AG04449 (cell line): ENCODE data around the gene RBM6.

Experiments
- CTCF ChIA-PET: fragments of 350-600 bp; formaldehyde crosslinking; extraction: SDS; loops from one replicate; lab custom pipeline; 2021; ENCODE audit warnings: antibody characterized with exemption; lab: Yijun Ruan, JAX
- POLR2A ChIA-PET: fragments of 400-600, 350-600 bp; formaldehyde crosslinking; extraction: SDS; loops from one replicate; lab custom pipeline; 2020; ENCODE audit warnings: antibody characterized with exemption, inconsistent platforms; lab: Yijun Ruan, JAX
- DNase-seq: peaks from one replicate; pipeline ENCODE4 v3.0.0-alpha.2; 2010; ENCODE audit warnings: low read depth, low spot score
- H3K4me3 ChIP-seq: 2 replicates; pipeline ENCODE4 v1.5.1; 2011; ENCODE audit warnings: low read depth, mild to moderate bottlenecking, control low read depth, low read length
- TF ChIP-seq, protein P1 (sequence below): IDR thresholded peaks from one replicate; pipeline ENCODE4 v1.5.1; 2011; ENCODE audit warnings: mild to moderate bottlenecking, moderate library complexity, low read length, control low read depth, inconsistent platforms; ENCODE audit not compliant: insufficient read depth; ENCODE audit errors: missing control alignments

RBM6 gene

DNA sequence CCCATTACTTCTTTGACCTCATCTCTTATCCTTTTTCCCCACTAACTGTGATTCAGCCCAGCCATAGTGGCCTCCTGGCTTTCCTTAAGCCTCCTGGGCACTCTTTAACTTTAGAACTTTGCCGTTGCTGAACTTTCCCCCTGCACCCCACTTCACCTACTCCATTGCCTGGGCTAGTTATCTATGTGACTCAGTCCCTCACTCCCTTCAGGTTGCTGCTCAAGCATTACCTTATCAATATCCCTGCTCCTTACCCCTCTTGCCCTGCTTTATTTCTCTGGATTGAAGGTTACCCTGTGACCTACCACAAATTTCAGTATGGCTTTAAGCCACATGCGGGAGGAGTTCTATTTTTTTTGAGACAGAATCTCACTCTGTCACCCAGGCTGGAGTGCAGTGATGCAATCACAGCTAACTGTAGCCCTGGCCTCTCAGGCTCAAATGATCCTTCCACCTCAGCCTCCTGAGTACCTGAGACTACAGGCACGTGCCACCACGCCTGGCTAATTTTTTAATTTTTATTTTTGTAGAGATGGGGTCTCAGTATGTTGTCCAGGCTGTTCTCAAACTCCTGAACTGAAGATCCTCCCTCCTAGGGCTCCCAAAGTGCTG lies 13.7 kb upstream of the RBM6 start:
- POLR2A ChIA-PET: no interaction called here
- DNase-seq: no peak
- TF ChIP-seq, protein P1, sequence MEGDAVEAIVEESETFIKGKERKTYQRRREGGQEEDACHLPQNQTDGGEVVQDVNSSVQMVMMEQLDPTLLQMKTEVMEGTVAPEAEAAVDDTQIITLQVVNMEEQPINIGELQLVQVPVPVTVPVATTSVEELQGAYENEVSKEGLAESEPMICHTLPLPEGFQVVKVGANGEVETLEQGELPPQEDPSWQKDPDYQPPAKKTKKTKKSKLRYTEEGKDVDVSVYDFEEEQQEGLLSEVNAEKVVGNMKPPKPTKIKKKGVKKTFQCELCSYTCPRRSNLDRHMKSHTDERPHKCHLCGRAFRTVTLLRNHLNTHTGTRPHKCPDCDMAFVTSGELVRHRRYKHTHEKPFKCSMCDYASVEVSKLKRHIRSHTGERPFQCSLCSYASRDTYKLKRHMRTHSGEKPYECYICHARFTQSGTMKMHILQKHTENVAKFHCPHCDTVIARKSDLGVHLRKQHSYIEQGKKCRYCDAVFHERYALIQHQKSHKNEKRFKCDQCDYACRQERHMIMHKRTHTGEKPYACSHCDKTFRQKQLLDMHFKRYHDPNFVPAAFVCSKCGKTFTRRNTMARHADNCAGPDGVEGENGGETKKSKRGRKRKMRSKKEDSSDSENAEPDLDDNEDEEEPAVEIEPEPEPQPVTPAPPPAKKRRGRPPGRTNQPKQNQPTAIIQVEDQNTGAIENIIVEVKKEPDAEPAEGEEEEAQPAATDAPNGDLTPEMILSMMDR: no peak
- CTCF ChIA-PET: no interaction called here
- no peak overlapping the region for H3K4me3 ChIP-seq

DNA sequence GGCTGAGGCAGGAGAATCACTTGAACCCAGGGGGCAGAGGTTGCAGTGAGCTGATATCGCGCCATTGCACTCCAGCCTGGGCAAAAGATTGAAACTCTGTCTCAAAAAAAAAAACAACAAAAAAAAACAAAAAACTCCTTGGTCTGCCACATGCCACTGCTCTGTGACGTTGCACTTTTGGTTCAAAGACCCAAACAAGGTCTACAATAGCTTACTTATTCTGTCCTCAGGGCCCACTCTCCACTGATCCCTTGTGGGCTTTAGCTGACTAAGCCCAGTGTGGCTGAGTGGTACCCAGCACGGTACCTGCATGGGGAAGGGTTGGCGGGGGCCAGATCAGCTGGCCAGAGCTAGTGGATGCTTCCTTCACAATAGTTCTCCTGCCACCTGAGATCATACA lies 12.2 kb upstream of the RBM6 start:
- ChIA-PET POLR2A (interaction anchor here (4.7 kb wide), 1 partner anchor 12 kb away, joined by 42 read pairs; the partner anchor contains the start of gene RBM6), CTCF (interaction anchor here (1.0 to 3.0 kb wide), 6 partner anchors 9 to 225 kb away, joined by 3 to 22 read pairs (median 10); partner anchors contain the start of gene INKA1)
- no peak for DNase-seq
- TF ChIP-seq, protein P1: no peak
- H3K4me3 ChIP-seq: no peak overlapping the region

DNA sequence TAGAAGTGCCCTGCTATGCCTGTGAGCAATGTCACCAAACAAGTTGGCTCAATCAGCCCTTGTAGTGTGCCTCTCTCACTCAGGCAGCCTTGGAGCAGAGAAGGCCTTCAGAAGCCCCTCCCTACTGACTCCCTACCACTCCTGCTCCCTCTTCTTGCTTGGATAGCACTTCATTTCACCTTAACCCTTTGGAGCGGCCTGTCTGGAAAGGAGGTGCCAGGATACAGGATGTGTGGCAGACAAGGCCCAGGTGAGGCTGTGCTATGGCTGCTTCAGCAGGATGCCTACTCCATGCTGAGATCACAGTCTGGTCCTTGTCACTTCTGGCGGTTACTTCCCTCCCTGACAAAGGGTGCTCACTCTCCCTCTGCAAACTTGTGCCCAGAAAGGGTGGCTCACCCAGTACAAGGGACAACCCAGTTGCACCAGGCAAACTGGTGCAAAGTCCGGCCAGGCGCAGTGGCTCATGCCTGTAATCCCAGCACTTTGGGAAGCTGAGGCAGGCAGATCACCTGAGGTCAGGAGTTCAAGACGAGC lies 11.4 kb upstream of the RBM6 start:
- CTCF ChIA-PET: interaction anchor here (0.7 to 3.0 kb wide), 10 partner anchors 9 to 228 kb away, joined by 3 to 22 read pairs (median 4); partner anchors contain the start of genes INKA1 and RBM6
- peak overlapping the region; percentile 2 for H3K4me3 ChIP-seq
- no peak for DNase-seq
- POLR2A ChIA-PET: interaction anchor here (4.7 kb wide), 1 partner anchor 12 kb away, joined by 42 read pairs; the partner anchor contains the start of gene RBM6
- TF ChIP-seq, protein P1: no peak

DNA sequence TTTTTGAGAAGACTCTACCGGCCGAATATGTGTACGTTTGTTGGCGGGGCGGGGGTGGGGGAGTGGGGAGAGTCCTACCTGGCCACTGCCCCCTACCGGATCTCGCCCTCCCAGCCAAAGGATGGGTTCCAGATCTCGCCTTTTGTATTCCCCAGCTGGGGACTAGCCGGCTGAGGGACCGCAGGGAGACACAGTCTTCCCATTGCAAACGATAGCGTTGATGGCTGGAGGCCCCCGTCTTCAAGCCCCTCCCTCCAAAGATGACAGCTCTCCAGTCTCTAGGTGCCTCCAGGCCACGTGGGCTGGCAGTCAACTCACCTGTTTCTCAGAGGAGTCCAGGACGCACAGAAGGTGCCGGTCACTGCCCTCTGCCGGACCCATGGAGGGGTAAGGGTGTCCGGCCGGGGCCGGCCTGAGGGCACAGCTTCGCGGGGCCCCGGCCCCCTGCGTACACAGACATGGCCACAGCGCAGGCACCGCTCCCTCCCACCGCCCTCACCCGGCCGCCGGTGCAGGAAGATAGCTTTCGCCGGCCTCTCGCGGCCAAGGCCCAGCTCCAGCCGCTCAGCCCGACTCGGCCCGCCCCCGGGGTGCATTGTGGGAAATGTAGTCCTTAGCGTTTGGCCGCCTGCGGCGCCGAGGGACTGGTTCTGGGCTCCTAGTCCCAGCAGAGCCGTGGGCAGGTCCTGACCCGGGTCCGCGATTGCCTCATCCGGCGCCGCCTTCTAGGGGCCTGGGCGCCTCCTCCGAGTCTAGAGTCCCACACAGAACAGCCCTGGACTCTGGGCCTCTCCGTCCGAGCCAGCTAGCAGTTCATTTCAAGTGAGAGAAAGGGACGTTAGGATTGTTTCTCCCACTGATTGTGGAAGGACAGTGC lies 10.4 kb upstream of the RBM6 start, which contains the start of gene MON1A:
Gene MON1A (minus strand): TSS at position 521 of the 877 bp plus-strand sequence. CDS start 16,465 bp downstream, outside the sequence.
- no peak for DNase-seq
- peak within 1 kb of the TSS; percentile 86 for H3K4me3 ChIP-seq
- TF ChIP-seq, protein P1: peak; percentile 25
- POLR2A ChIA-PET: interaction anchor here (0.6 to 4.7 kb wide), 6 partner anchors 11 to 335 kb away, joined by 3 to 42 read pairs (median 3); partner anchors contain the start of genes INKA1 and RBM6
- CTCF ChIA-PET: interaction anchor here (0.7 to 3.0 kb wide), 13 partner anchors 10 to 229 kb away, joined by 3 to 22 read pairs (median 4); partner anchors contain the start of genes INKA1 and RBM6

DNA sequence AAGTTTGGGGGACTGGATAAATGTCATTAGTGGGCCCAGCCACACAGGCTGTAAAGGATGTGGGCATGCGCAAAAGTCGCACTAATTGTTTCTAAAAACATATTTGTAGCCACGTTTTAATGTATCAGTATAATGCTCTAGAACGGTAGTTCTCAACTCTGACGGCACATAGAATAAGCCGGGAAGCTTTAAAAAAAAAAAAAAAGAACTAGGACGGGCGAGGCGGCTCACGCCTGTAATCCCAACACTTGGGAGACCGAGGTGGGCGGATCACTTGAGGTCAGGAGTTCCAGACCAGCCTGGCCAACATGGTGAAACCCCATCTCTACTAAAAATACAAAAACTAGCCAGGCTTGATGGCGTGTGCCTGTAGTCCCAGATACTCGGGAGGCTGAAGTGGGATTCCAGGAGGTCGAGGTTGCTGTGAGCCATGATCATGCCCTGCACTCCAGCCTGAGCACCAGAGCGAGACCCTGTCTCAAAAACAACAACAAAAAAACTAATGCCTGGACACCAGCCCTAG lies 9.7 kb upstream of the RBM6 start:
- TF ChIP-seq, protein P1: no peak
- POLR2A ChIA-PET: interaction anchor here (1.1 to 4.7 kb wide), 4 partner anchors 10 to 127 kb away, joined by 3 to 42 read pairs (median 4); partner anchors contain the start of genes INKA1 and RBM6

More for the DNA sequence above, 9.7 kb upstream of the RBM6 start:
- CTCF ChIA-PET: interaction anchor here (0.9 to 3.0 kb wide), 8 partner anchors 9 to 229 kb away, joined by 3 to 22 read pairs (median 5); partner anchors contain the start of genes INKA1 and RBM6
- no peak for DNase-seq
- H3K4me3 ChIP-seq: peak overlapping the region; percentile 86
